Kidney (tissue), 14 donors: Measurements from ENCODE around the gene MPRIP. TPM values are rescaled to one million over a fixed set of nuclear protein-coding genes. Genes with fewer than 3 reads are reported as not detected.
A peak's percentile ranks its signal among the peaks of the same experiment; 100 is the strongest.

ENCODE experiments used
- DNase-seq, 5 donors: peaks; one replicate each; pipeline ENCODE4 v3.0.0-alpha.2; 2013 to 2020
- FAIRE-seq: peaks from 2 replicates; lab custom pipeline; 2012; peaks lifted over from hg19 to GRCh38; lab: Jason Lieb, UNC
- H3K27ac ChIP-seq, 2 donors: one replicate each; pipeline ENCODE4 v1.7.0; 2013; ENCODE audit warnings: low read depth in 2 of 2, low read length in 2 of 2, inconsistent platforms in 1 of 2
- H3K27me3 ChIP-seq: one replicate; pipeline ENCODE4 v1.7.1; 2013; ENCODE audit warnings: low read length, inconsistent platforms; ENCODE audit not compliant: control insufficient read depth, insufficient read depth
- H3K36me3 ChIP-seq, 3 donors: one replicate each; pipeline versions ENCODE4 v1.7.0 to v1.7.1; 2013; ENCODE audit warnings: low read length in 3 of 3, control low read depth in 1 of 3, inconsistent platforms in 1 of 3; ENCODE audit not compliant: insufficient read depth in 3 of 3, control insufficient read depth in 2 of 3
- H3K4me1 ChIP-seq, 3 donors: one replicate each; pipeline versions ENCODE4 v1.7.0 to v1.7.1; 2013; ENCODE audit warnings: low read length in 3 of 3, inconsistent platforms in 1 of 3, low read depth in 1 of 3; ENCODE audit not compliant: control insufficient read depth in 2 of 3, insufficient read depth in 2 of 3
- H3K4me3 ChIP-seq, 3 donors: one replicate each; pipeline versions ENCODE4 v1.7.0 to v1.8.1; 2013; ENCODE audit warnings: low read length in 3 of 3, control low read depth in 1 of 3, inconsistent platforms in 1 of 3
- H3K9ac ChIP-seq, 3 donors: one replicate each; pipeline versions ENCODE4 v1.7.0 to v1.7.1; 2013; ENCODE audit warnings: low read length in 3 of 3, control low read depth in 1 of 3, inconsistent platforms in 1 of 3
- H3K9me3 ChIP-seq, 3 donors: one replicate each; pipeline versions ENCODE4 v1.7.0 to v1.7.1; 2013; ENCODE audit warnings: low read length in 3 of 3, control low read depth in 1 of 3, inconsistent platforms in 1 of 3; ENCODE audit not compliant: control insufficient read depth in 2 of 3, insufficient read depth in 1 of 3
- CTCF ChIP-seq: IDR thresholded peaks from 3 replicates; pipeline ENCODE4 v1.5.1; 2012; ENCODE audit warnings: mild to moderate bottlenecking, moderate library complexity, borderline replicate concordance; ENCODE audit not compliant: insufficient read depth; ENCODE audit errors: extremely low read depth
- intact Hi-C: fragments of 100-400 bp; cut with DNase I; formaldehyde crosslinking; loops from one replicate; pipeline ENCODE4 v1.11.1; 2022
- polyA plus RNA-seq: library from polyadenylated mRNA; stranded (reverse); fragments of 350-450 nt; fragmentation: Illumina TruSeq; extraction: RNeasy Lipid Tissue Mini Kit (QIAGEN cat#74804); gene quantifications from one replicate; pipeline ENCODE4 v1.2.3, GENCODE V29; 2014; ENCODE audit warnings: low read depth, low replicate concordance; ENCODE audit not compliant: insufficient read depth
- total RNA-seq: library from RNA; stranded (reverse); fragmentation: NEBNext Ultra II Directional; extraction: Animal tissue kit (Norgen Biotek cat#: 25700); gene quantifications from one replicate; pipeline ENCODE4 v1.2.1, GENCODE V29; 2021
- donor health status: control.
- donor health status: control.
- donor health status: control.
- donor health status: control.
- donor health status: control.
- donor health status: DM: yes; HTN: yes; CAD: no.
- donor health status: Normal renal cell carcinoma (clear cell type).

Gene MPRIP
- total and polyA plus RNA-seq, 2 donors from 2014 or later, result 120 to 250 TPM

GRCh38 chr17:17102176-17102575 lies 59.9 kb downstream of the MPRIP start:
- peaks cover 0 to 34% (median 28%) of the 10 kb centered on the region in 3 donors for H3K4me1 ChIP-seq
- no peak overlapping the region for H3K9ac ChIP-seq
- no peaks in the 10 kb centered on the region for H3K27me3 ChIP-seq
- intact Hi-C loops, result no loop called here
- FAIRE-seq (no peak), DNase-seq (peak in 1 of 5 donors; percentile 37)
- TF ChIP-seq CTCF, result no peak
- H3K9me3 ChIP-seq, result no peaks in the 10 kb centered on the region
- H3K27ac ChIP-seq, result no peak overlapping the region
- H3K36me3 ChIP-seq, result peaks cover 0 to 2% (median 0%) of the 10 kb centered on the region in 3 donors
- H3K4me3 ChIP-seq, result no peak overlapping the region

- no peak overlapping the region for H3K9ac ChIP-seq
- intact Hi-C loops, result no loop called here
- H3K4me1 ChIP-seq, result peaks cover 0 to 44% (median 32%) of the 10 kb centered on the region in 3 donors
- FAIRE-seq (no peak), DNase-seq (peak in 1 of 5 donors; percentile 67)
- H3K36me3 ChIP-seq, result peaks cover 0 to 2% (median 0%) of the 10 kb centered on the region in 3 donors
- H3K4me3 ChIP-seq, result no peak overlapping the region
- no peak for TF ChIP-seq CTCF
- H3K27me3 ChIP-seq, result no peaks in the 10 kb centered on the region
- H3K9me3 ChIP-seq, result no peaks in the 10 kb centered on the region
- peak overlapping the region in 1 of 2 donors; percentile 67 for H3K27ac ChIP-seq
These were observed 60.9 kb downstream of the MPRIP start for GRCh38 chr17:17103160-17103559.

- peaks cover 0 to 2% (median 0%) of the 10 kb centered on the region in 3 donors for H3K36me3 ChIP-seq
- intact Hi-C loops, result no loop called here
- no peaks in the 10 kb centered on the region for H3K9me3 ChIP-seq
- no peak for TF ChIP-seq CTCF
- H3K27me3 ChIP-seq, result no peaks in the 10 kb centered on the region
- peak in 1 of 5 donors; percentile 28 for DNase-seq
- H3K27ac ChIP-seq, result no peak overlapping the region
- no peak for FAIRE-seq
- peaks cover 0 to 47% (median 36%) of the 10 kb centered on the region in 3 donors for H3K4me1 ChIP-seq
- no peak overlapping the region for H3K9ac ChIP-seq
- no peak overlapping the region for H3K4me3 ChIP-seq
These were observed 61.8 kb downstream of the MPRIP start for GRCh38 chr17:17104036-17104435.

GRCh38 chr17:17104494-17104893 lies 62.2 kb downstream of the MPRIP start:
- H3K4me3 ChIP-seq, result no peak overlapping the region
- H3K9ac ChIP-seq, result no peak overlapping the region
- H3K36me3 ChIP-seq, result peaks cover 0 to 2% (median 0%) of the 10 kb centered on the region in 3 donors
- no peak for TF ChIP-seq CTCF
- intact Hi-C loops, result no loop called here
- FAIRE-seq (no peak), DNase-seq (peak in 1 of 5 donors; percentile 35)
- no peak overlapping the region for H3K27ac ChIP-seq
- no peaks in the 10 kb centered on the region for H3K9me3 ChIP-seq
- no peaks in the 10 kb centered on the region for H3K27me3 ChIP-seq
- H3K4me1 ChIP-seq, result peaks cover 0 to 44% (median 41%) of the 10 kb centered on the region in 3 donors
